HG03196 (cell line): ENCODE results near the gene FAM131A.

Source experiments
- ATAC-seq: cut with Tn5 transposase; IDR thresholded peaks from one replicate; pipeline ENCODE4 v1.9.1; 2021; ENCODE audit not compliant: unreplicated experiment

The FAM131A gene

DNA sequence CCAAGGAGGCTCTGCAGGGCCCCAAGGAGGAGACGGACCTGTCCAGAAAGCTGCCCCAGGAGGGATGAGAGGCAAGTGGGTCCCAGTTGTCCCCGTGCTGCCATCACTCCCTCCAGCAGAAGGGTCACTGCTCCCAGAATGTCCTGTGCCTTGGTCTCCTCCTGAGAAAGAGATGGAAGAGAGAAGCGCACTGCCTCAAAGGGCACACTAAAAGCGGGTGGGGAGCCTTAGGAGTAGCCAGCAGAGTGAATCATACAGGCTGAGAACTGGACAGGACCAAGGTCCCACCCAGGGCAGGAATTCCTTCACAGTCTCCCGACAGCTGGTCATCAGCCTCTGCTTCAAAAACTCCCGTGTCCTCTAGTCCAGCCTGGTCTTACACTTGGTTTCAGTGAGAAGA, 36.0 kb downstream of the FAM131A start:
- ATAC-seq = no peak

DNA sequence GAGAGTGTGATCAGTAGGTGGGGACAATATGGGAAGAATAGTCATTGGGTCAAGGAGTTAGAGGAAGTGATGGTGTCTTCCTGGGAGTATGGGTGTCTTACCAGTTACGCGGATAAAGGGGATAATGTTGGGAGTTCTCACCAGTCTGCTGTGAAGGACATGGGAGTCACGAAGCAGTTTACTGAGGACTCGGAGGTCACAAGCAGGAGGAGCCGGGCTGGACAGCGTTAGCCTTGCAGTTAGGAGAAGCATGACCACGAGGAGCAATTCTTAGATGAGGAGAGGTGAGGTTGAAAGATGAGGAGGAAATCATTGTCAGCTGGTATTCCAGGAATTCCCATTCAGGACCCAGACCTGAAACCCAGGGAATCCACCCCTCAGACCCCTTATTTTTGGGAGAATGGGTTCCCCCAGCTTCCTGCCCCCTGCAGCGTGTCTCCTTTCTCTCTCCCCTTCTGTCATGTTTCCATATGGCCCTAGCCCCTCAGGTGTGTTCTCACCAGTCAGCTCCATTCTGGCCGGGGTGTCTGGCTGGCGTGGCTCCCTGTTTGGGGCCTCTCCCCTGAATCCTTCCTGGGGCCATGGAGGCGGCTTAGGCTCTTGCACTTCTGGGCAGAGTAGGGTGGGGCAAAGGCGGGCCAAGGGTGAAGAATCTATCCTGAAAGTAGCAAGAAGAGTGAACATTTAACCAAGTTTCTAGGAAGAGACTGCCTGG, 38.5 kb downstream of the FAM131A start:
- ATAC-seq = no peak

DNA sequence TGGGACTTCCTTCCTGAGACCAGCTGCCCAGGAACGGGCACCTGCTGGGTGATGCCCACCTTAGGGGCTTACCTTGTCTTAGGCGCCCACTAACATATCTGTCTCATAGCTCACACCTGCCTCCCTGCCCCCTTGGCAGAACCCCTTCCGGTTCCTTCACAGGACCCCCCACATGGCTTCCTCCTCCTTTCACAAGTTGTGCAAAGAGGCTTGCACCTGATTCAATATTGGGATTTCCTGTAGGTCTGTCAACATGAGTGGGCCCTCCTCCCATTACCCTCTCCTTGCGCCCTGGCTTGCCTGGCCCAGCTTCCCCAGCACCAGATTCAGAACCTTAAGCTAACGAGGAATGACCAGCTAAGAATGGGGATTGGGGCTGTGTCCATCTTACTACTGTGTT, 40.0 kb downstream of the FAM131A start:
- no peak for ATAC-seq

DNA sequence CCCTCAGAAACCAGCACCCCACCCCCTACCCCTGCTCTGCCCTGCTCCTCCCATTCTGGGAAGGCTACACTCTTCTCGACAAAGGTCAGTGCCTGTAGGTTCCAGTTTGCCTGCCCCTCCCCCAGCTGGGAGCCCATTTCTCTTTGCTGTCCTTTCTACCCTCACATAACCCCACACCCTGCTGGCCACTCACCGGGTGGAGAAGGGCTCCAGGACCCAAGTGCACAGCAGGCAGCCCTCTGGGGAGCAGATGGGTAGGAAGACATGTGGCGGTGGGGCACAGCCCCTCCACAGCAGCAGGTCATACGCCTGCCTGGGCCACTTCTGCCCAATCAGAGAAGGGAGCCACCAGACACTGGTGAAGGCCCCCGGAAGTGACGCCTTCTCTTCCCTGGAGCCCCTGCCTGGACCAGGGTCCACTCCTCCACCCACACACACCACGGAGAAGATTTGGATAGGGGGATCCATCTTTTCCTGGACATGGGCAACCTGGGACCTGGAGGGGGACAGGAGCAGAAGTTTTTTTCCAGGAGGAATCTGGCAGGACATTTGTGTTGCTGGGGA, 40.6 kb downstream of the FAM131A start, which contains the start of gene THPO:
Gene THPO (minus strand): TSS at position 326 of the 564 bp plus-strand sequence. CDS start 1,948 bp downstream, outside the sequence.
- ATAC-seq = no peak

DNA sequence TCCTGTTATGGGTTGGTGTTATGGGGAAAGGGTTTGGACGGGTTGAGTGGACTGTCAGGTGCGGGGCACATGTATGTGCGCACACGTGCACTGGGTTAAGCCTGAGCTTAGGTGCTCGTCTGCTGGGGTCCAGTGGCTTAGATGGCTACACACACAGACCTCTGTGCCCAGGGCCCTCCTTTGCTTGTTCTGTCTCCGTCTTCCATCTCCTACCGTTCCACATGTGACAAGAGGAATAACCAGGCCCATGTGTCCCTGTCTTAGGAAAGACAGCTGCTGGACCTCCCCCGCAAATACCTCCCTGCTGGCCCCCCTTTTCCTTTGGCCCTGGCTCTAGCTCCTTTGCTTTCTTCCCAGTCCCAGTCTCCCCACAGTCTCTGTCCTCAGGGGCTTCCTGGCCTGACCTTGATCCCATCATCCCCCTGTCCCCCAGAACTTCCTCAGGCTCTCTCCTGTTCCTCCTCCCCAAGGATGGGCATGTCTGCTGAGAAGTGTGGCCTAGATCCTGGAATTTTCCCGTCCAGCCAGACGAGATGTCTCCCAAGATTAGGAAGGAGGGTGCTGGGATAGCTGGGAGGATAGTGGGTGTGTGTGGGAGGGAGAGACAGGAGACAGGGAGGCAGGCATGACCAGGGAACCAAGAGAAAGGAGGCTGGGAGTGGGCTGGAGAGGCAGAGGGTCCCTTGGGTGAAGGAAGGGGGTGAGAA, 41.4 kb downstream of the FAM131A start:
- ATAC-seq = no peak

DNA sequence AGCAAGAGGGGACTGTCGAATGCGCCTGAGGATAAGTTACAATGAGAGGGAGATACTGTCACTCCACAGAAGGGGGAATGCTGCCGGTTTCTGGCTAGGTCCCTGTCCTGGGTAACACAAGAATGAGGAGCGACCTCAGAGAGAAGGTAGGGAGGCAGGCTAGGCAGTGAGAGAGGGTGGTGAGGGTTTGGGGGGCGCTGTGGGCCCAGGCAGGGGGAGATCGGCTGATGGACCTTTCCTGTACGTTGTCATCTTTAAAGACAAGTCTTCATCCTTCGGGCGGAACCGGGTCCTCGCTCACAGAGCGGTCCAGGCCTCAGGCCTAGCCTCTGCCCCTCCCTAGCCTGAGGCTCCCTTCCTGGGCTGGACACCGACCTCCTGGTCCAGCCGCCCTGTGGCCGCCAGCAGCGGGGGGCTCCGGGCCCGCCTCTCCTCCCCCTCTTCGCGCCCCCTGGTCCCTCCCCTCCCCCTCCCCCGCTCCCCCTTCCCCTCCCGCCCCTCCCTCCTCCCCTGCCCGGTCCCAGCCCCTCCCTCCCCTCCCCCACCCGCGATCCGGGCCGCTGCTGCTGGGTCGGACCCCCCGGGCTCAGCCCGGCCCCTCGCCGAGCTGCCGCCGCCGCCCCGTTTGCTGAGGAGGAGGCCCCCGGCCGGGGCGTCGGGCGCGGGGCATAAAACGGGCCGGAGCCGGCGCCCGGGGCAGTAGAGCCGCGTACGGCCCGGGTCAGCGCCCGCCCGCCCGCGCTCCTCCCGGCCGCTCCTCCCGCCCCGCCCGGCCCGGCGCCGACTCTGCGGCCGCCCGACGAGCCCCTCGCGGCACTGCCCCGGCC, 42.2 kb downstream of the FAM131A start, which contains the start of gene CHRD:
Gene CHRD (plus strand): TSS at position 697 of the 827 bp plus-strand sequence. CDS start 265 bp downstream, outside the sequence.
- no peak for ATAC-seq

DNA sequence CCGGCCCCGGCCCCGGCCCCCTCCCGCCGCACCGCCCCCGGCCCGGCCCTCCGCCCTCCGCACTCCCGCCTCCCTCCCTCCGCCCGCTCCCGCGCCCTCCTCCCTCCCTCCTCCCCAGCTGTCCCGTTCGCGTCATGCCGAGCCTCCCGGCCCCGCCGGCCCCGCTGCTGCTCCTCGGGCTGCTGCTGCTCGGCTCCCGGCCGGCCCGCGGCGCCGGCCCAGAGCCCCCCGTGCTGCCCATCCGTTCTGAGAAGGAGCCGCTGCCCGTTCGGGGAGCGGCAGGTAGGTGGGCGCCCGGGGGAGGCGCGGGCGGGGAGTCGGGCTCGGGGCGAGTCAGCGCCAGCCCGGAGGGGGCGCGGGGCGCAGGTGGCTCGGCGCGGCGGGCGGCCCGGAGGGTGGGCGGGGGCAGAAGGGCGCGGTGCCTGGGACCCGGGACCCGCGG, 42.8 kb downstream of the FAM131A start:
- ATAC-seq = no peak

DNA sequence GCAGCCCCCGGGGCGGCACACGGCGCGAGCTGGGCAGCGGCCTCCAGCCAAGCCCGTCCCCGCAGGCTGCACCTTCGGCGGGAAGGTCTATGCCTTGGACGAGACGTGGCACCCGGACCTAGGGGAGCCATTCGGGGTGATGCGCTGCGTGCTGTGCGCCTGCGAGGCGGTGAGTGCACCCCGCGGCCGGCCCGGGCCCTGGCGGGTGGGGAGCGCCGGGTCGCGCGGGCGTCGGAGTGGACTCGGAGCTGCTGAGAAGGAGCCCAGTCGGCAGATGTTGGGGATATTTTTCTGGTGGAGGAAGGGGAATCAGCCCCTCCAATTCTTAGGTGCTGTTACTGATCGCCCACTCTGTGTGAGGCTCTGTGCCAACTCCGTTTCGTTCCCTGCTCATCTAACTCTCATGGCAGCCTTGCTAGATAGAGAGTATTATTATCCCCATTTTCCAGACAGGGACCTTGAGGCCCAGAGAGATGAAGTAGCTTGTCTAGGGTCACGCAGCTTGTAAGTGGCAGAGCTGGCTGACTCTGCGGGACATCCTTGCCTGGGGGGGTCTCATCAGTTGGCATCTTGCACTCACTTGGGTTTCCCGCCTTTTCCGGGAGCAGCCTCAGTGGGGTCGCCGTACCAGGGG, 43.3 kb downstream of the FAM131A start:
- ATAC-seq = no peak

DNA sequence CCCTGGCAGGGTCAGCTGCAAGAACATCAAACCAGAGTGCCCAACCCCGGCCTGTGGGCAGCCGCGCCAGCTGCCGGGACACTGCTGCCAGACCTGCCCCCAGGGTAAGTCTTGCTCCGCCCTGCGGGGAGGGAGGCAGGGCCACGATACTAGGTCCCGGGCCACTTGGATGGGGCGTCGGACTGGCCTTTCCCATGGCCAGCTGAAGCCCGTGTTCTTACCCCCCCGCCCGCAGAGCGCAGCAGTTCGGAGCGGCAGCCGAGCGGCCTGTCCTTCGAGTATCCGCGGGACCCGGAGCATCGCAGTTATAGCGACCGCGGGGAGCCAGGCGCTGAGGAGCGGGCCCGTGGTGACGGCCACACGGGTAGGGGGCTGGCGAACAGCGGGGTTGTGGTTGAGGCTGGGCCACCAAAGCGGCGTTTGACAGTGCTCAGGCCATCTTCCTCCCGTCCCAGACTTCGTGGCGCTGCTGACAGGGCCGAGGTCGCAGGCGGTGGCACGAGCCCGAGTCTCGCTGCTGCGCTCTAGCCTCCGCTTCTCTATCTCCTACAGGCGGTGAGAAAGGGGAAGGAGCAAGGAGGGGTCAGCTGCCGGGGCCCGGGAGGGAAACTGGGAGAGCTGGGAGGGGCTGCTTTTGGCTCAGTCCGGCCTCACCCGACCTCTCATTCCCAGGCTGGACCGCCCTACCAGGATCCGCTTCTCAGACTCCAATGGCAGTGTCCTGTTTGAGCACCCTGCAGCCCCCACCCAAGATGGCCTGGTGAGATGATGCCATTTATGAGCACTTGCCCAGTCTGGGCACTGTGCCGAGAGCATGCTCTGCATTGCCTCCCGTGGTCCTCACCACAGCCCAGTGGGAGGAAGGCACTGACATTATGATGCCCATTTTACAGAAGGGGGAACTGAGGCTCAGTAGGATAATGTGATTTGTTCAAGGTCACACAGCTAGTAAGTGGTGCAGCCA, 44.1 kb downstream of the FAM131A start:
- ATAC-seq = no peak

DNA sequence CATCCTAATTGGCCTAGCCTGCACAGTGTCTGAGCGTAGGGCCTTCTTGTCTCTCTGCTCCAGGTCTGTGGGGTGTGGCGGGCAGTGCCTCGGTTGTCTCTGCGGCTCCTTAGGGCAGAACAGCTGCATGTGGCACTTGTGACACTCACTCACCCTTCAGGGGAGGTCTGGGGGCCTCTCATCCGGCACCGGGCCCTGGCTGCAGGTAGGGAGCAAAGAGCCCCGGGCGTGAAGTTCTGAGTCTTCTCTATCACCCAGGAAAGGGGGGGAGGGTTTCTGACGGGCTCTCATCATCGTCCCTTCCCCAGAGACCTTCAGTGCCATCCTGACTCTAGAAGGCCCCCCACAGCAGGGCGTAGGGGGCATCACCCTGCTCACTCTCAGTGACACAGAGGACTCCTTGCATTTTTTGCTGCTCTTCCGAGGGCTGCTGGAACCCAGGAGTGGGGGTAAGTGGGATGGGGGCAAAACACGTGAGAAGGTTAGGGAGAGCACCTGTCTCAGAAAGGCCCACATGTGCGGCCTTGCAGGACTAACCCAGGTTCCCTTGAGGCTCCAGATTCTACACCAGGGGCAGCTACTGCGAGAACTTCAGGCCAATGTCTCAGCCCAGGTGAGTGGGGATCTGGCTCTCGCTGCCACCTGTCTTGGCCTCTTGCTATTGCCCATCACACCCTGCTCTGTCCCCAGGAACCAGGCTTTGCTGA, 45.1 kb downstream of the FAM131A start:
- ATAC-seq = no peak

DNA sequence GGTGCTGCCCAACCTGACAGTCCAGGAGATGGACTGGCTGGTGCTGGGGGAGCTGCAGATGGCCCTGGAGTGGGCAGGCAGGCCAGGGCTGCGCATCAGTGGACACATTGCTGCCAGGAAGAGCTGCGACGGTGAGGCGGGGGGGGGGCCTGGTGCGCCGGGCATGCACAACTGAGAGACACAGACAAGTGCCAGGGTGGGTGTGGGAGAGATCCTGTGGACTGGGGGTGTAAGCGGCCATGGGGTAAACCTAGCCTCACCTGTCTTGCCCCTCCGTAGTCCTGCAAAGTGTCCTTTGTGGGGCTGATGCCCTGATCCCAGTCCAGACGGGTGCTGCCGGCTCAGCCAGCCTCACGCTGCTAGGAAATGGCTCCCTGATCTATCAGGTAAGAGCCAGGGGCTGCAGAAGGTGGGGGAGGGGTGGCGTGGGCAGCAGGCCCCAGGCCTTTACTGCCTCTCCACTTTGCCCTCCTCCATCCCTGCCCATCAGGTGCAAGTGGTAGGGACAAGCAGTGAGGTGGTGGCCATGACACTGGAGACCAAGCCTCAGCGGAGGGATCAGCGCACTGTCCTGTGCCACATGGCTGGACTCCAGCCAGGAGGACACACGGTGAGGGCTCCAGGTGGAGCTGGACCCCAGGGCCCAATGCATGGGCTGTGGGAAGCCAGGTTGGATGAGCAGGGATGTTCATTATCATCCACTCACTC, 45.8 kb downstream of the FAM131A start:
- ATAC-seq = no peak

DNA sequence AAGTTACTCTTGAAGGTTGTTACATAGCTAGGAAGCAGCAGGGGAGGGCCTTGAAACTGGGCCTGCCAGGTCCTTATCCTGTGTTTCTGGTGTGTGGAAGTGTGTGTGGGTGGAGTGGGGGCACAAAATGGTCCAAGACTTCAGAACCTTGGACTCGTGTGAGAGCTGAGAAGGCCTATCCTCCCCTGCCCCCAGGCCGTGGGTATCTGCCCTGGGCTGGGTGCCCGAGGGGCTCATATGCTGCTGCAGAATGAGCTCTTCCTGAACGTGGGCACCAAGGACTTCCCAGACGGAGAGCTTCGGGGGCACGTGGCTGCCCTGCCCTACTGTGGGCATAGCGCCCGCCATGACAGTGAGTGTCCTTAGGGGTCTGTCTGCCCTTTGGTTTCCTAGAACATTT, 46.9 kb downstream of the FAM131A start:
- no peak for ATAC-seq

DNA sequence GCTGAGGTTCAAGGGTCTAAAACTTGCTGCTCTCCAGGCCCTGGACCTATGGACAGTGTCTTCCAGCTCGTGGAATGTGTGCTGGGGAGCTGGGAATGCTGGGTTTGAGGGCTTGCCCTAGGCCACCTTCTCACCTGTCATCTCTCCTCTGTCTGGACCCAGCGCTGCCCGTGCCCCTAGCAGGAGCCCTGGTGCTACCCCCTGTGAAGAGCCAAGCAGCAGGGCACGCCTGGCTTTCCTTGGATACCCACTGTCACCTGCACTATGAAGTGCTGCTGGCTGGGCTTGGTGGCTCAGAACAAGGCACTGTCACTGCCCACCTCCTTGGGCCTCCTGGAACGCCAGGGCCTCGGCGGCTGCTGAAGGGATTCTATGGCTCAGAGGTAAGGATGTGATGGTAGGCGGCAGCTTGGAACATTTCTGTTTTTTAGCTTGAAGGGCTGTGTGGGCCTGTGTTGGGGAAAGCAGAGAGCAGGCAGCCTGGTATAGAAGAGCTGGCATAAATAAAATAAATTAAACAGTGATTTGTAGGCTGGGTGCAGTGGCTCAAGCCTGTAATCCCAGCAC, 47.5 kb downstream of the FAM131A start:
- no peak for ATAC-seq

DNA sequence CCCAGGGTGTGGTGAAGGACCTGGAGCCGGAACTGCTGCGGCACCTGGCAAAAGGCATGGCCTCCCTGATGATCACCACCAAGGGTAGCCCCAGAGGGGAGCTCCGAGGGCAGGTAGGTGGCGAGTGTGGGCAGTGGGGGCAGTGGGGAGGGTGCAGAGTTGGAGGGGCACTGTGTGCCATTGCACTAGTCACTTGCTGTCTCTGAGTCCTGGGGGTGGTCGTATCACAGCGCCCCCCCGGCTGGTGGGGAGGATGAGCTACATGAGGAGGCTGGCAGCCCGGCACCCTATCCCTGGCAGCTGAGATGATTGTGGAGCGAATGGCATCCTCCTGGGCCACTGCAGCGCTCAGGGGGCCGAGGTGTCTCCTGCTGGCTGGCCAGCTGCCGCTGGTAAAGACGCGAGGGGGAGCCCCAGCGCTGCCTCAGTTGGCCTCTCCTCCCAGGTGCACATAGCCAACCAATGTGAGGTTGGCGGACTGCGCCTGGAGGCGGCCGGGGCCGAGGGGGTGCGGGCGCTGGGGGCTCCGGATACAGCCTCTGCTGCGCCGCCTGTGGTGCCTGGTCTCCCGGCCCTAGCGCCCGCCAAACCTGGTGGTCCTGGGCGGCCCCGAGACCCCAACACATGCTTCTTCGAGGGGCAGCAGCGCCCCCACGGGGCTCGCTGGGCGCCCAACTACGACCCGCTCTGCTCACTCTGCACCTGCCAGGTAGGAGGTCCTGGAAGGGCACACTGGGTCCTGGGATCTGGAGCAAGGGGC, 48.8 kb downstream of the FAM131A start:
- ATAC-seq = no peak

DNA sequence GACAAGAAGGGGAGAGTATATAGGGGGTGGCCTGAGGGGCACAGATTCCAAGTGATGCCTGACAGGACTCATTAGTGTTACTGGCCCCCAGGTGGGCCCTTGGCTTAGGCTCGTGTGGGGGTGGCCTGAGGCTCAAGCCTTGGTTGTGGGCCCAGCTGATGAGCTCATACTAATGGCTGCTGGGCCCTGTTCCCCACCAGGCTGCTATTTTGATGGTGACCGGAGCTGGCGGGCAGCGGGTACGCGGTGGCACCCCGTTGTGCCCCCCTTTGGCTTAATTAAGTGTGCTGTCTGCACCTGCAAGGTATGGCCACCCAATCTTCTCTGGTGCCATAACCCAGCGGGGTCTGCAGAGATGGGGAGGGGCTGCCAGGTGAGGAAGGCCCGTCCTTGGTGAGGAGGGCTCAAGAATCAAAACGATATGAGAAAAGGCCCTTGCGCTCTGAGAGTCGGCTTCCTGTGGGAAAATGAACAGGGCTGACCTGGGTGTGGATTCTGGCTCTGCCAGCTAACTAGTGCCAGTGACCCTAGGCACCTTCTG, 49.8 kb downstream of the FAM131A start:
- ATAC-seq = no peak

DNA sequence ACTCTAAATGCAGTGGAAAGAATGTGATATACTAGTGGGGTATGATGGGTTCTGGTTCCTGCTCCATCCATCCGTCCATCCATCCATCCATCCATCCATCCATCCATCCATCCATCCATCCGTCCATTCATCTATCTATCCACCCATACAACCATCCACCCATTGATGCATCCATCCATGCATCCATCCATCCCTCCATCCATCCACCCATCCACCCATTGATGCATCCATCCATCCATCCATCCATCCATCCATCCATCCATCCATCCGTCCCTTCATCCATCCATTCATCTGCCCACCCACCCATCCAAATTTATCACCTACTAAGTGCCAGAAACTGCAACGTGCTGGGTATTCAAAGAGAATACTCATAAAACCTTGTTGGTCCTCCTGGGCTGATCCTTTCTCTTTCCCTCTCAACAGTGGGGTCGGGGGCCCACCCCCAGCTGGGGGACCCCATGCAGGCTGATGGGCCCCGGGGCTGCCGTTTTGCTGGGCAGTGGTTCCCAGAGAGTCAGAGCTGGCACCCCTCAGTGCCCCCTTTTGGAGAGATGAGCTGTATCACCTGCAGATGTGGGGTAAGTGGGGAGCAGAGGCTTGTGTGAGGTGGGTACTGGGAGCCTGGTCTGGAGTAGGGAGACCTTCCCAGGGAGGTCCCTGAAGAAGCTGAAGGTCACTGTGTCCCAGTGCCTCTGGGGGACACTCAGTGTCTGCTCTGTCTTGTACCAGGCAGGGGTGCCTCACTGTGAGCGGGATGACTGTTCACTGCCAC, 51.0 kb downstream of the FAM131A start:
- no peak for ATAC-seq
